ENCODE results near the gene NUP155.
"Not testable (repeated sequence)": the region's sequence is repeated elsewhere in the genome, so short reads cannot be mapped to it uniquely, and the experiment has no call there.

The NUP155 gene

GRCh38 chr5:37275511-37275910 is 95.4 kb downstream of the NUP155 start:
- DNase-seq (ENCODE audit: low spot score), result no peak

DNA sequence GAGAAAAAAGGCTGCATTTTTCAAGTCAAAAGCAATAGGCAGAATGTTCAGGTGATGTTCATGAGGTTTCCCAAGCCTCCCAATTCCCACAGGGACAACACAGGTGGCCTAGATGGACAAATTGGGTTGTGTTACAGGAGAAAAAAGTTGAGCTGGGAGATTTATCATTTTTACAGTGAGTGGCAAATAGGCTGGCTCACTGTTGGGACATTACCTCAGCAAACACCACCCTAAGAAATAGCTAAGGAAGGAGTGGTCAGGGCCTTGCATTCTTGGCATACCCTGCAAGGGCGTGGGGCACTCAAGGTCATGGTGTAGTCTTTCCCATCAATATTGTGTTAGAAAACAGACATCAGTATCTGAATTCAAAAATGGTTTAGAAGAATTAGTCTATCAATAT is 98.4 kb downstream of the NUP155 start:
- no peak for DNase-seq (ENCODE audit: low spot score)

DNA sequence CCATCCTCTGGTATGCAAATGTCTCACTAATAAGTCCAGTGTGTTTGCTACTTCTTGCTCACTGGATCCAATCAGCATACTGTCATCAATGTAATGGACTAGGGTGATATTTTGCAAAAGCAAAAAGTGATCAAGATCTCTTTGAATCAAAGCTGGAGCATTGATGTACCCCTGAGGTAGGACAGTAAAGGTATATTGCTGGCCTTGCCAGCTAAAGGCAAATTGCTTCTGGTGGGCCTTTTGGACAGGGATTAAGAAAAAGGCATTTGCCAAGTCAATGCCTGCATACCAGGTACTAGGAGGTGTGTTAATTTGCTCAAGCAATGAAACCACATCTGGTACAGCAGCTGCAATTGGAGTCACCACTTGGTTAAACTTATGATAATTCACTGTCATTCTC is 102.8 kb downstream of the NUP155 start:
- not testable (repeated sequence) for DNase-seq (ENCODE audit: low spot score)

DNA sequence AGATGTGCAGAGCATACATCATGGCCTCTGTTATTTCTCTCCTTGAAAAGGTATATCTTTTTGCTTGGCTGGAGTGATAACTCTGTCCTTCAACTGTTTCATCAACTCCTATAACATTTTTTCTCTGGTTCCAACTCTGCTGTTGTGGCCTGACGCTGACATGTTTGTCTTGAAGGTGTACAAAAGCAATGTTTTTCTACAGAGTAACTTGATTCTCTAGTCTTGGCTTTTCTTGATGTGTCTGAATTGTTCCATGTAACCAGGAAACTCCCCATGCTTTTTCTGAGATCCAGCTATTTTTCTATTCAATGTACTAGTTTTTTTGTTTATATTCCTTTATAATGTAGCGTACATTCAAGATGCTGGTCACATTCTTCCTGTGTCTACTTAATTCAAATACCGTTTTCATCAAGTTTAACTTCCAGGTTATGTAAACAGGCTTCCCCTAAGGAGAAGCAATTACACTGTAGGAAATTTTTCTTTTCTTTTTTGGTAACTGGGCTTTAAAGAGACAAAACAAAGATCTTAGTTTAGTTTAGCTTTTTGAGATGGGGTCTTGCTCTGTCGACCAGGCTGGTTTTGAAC is 115.0 kb downstream of the NUP155 start:
- DNase-seq (ENCODE audit: low spot score), result no peak

DNA sequence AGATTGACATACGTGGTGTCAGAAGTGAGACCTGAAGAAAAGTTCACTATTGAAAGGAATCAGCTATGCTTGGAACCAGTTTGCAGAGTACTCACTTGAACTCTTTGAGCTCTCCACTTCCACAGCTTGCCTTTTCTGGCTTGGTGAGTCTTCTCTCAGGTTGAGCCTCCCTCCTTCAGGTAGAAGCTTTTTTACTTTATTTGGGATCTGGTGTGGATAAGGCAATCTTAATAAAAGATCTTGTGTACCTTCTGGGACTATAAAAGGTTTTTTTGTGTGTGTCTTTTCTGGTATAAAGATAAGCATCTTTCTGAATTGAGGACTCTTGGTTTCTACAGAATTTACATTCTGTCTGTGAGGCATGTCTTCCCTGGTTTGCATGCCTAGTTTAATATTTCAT is 116.3 kb downstream of the NUP155 start:
- no peak for DNase-seq (ENCODE audit: low spot score)

DNA sequence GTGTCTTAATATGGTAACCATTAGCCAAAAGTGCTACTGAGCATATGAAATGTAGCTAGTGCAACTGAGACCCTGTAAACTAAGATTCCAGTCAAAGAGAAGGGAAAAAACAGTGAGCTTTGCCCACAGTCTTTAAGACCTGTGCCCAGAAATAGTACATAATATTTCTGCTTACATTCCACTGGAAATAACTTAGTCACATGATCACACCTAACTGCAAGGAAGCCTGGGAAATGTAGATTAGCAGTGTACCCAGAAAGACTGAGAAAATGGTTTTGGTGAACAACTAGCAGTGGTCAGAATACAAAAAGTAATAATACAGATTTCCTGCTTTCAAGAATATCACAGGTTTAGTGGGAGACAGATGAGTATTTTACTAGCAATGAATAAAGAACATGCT is 119.2 kb downstream of the NUP155 start:
- no peak for DNase-seq (ENCODE audit: low spot score)

GRCh38 chr5:37249815-37250164 is 121.1 kb downstream of the NUP155 start:
- DNase-seq (ENCODE audit: low spot score), result no peak

- peak; percentile 84 for DNase-seq (ENCODE audit: low spot score)
Observed at GRCh38 chr5:37248970-37249814, 121.7 kb downstream of the NUP155 start, which contains the start of gene CPLANE1. Gene CPLANE1, minus strand, starts transcription at chr5:37249376. Its CDS starts 1,678 bp downstream, at chr5:37247698.

DNA sequence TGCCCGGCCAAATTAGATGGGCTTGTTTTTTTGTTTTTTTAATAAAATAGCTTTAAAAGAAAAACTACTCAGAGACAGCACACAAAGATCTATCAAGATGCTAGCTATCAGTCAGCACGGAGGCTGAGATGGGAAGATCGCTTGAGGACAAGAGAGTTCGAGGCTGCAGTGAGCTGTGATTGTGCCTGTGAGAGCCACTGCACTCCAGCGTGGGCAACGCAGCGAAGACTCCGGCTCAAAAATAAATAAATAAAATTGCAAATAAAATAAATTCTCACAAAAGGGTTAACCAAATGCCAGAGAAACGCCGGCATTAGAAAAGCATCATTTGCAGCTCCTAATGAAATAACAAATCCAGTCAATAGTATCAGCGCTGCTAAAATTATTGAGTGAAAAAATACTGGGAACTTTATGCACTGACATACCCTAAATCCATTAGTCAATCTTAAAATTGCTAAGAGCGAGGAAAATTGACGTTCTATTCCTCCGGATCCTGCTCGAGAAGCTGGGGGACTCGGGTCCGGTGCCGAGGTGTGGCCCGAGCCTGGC is 122.4 kb downstream of the NUP155 start:
- DNase-seq (ENCODE audit: low spot score), result peak; percentile 8

- DNase-seq (ENCODE audit: low spot score), result no peak
Observed at GRCh38 chr5:37247496-37247895, 123.4 kb downstream of the NUP155 start.

- DNase-seq (ENCODE audit: low spot score), result no peak
Observed at GRCh38 chr5:37247036-37247435, 123.9 kb downstream of the NUP155 start.
